Glomerular endothelial cell (primary cell): ENCODE data around the gene LYL1. TPM values are rescaled to one million over a fixed set of nuclear protein-coding genes. Genes with fewer than 3 reads are reported as not detected.
A peak's percentile ranks its signal among the peaks of the same experiment; 100 is the strongest.

Experiments
- DNase-seq: peaks from one replicate; pipeline ENCODE4 v3.0.0-alpha.2; 2011; ENCODE audit warnings: low read depth, low spot score; ENCODE audit errors: extremely low read depth
- total RNA-seq: library from RNA; depleted of rRNA; stranded (reverse); fragments of >200 nt; gene quantifications from 2 replicates; pipeline ENCODE4 v1.2.3, GENCODE V29; 2015

Gene LYL1
- total RNA-seq, 1 donor from 2014 or later = 92.6 TPM

- no peak for DNase-seq
These were observed 41.4 kb downstream of the LYL1 start for GRCh38 chr19:13060964-13061927.

GRCh38 chr19:13060233-13060963 is 42.3 kb downstream of the LYL1 start:
- DNase-seq = no peak

GRCh38 chr19:13058951-13059660 is 43.6 kb downstream of the LYL1 start:
- no peak for DNase-seq

DNA sequence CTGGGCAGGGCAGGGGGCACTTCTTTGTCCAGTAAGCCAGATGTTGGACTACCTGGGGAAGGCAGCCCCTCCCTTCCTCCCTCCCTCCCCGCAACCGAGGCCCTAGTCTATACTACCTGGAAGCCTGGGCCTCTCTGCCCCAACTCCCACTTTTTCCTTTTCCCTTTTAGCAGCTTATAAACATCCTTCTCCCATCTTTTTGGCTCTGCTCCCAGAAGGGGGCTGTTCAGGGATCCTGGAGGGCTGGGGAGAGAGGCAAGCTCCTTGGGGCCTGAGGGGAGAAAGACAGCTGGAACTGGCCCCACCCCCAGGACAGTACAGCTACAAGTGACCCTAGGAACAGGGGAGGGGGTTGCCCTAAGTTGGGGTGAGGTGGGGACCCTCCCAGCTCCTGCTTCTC is 44.9 kb downstream of the LYL1 start:
- DNase-seq = no peak

- DNase-seq = no peak
These were observed 45.5 kb downstream of the LYL1 start for GRCh38 chr19:13057147-13057572.

GRCh38 chr19:13056052-13056660 is 46.5 kb downstream of the LYL1 start:
- no peak for DNase-seq

GRCh38 chr19:13055213-13056051 is 47.2 kb downstream of the LYL1 start:
- DNase-seq = no peak

DNA sequence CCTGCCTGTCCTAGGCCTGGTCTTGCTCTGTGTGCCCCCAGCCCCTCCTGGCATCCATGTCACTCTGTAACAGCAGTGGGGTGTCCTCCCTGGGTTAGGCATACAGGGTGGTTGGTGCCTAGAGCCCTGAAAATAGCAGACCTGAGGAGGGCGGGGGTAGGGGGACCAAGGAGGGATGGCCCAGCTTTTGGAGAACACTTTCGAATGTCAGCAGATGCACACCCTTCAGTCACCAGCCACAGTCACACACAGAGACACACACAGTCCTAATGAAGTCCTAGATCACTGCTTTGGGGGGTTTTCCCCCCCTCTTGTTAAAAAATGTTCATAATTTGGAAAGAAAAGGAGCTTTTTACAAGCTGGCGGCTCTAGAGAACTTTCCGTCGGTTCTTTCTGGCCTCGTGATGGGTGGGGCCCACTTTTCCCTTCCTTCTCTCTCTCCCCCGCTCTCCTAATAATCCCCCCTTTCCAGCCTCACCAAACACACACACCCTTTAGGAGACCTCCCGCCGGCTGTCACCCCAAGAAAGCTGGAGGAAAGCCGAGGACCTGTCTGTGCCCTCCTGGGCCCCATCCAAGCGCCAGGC is 47.9 kb downstream of the LYL1 start:
- no peak for DNase-seq

GRCh38 chr19:13053761-13054625 is 48.7 kb downstream of the LYL1 start:
- peak; percentile 63 for DNase-seq

DNA sequence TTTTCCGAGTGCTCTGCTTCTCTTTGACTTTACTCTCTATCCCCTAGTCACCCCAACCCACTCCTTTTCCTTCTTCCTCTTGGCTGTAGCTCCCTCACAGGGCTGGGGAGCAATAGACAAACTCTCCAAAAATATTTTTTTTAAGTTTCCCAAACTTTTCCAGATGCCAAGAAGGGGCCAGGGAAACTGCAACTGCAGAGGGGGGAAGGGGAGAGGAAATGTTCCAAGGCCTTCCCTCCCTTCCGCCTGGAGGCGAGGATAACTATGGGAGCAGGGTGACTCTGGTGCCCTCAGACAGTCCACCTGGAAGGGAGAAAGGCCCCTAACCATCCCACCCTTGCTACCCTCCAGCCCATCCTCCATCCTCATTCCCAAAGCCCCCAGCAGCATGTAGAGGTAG is 49.4 kb downstream of the LYL1 start:
- no peak for DNase-seq

GRCh38 chr19:13052447-13053175 is 50.0 kb downstream of the LYL1 start:
- no peak for DNase-seq

GRCh38 chr19:13051557-13052165 is 51.0 kb downstream of the LYL1 start:
- no peak for DNase-seq

DNA sequence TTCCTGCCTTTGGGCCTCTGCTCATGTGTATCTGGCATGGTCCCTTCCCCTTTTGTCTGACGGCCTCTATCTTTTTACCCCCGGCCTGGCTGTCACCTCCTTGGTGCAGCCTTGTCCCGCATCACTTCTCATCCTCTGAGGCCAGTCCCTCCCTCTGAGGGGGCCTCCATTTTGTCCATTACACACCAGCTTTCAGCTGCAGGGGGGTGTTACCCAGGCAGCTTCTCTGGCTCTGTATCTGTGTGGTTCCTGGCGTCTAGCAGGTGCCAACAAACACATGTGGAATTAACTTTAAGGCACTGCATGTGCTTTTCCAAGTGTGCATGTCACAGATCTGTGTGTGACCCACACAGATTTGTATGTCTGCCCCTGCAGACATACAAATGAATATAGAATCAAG is 52.4 kb downstream of the LYL1 start:
- no peak for DNase-seq
